Upper lobe of right lung (tissue), 1 donor: Measurements from ENCODE around the gene IRF2BP1. TPM values are rescaled to one million over a fixed set of nuclear protein-coding genes. Genes with fewer than 3 reads are reported as not detected.
A peak's percentile ranks its signal among the peaks of the same experiment; 100 is the strongest.

Experiments
- ATAC-seq: fragments of 200-7000 bp; cut with Tn5 transposase; one replicate; pipeline ENCODE4 v1.9.1; 2020; ENCODE audit warnings: mild to moderate bottlenecking, moderate library complexity
- DNase-seq: peaks from one replicate; pipeline ENCODE4 v3.0.0-alpha.2; 2020
- H3K27ac ChIP-seq: fragments of 200-600 bp; one replicate; pipeline ENCODE4 v1.8.0; 2022
- H3K27me3 ChIP-seq: fragments of 200-600 bp; one replicate; pipeline ENCODE4 v1.8.0; 2022; ENCODE audit warnings: mild to moderate bottlenecking
- H3K36me3 ChIP-seq: fragments of 200-600 bp; one replicate; pipeline ENCODE4 v1.8.0; 2022
- H3K4me1 ChIP-seq: fragments of 200-600 bp; one replicate; pipeline ENCODE4 v1.8.0; 2022
- H3K4me3 ChIP-seq: fragments of 200-600 bp; one replicate; pipeline ENCODE4 v1.8.0; 2022; ENCODE audit warnings: mild to moderate bottlenecking
- H3K9me3 ChIP-seq: fragments of 200-600 bp; one replicate; pipeline ENCODE4 v1.8.0; 2022
- intact Hi-C: fragments of 100-400 bp; cut with DNase I; formaldehyde crosslinking; loops from one replicate; pipeline ENCODE4 v1.11.0; 2022
- total RNA-seq: library from RNA; stranded (reverse); fragmentation: NEBNext Ultra II Directional; extraction: Animal tissue kit (Norgen Biotek cat#: 25700); gene quantifications from one replicate; pipeline ENCODE4 v1.2.1, GENCODE V29; 2021
- TF ChIP-seq, protein P1 (sequence below): fragments of 200-600 bp; IDR thresholded peaks from one replicate; pipeline ENCODE4 v1.8.0; 2022; ENCODE audit warnings: antibody characterized with exemption
- donor health status: DM: no; HTN: yes; CAD: no; lungs with severe emphysema.

The IRF2BP1 gene
- total RNA-seq, 1 donor from 2014 or later: 25.0 TPM

DNA sequence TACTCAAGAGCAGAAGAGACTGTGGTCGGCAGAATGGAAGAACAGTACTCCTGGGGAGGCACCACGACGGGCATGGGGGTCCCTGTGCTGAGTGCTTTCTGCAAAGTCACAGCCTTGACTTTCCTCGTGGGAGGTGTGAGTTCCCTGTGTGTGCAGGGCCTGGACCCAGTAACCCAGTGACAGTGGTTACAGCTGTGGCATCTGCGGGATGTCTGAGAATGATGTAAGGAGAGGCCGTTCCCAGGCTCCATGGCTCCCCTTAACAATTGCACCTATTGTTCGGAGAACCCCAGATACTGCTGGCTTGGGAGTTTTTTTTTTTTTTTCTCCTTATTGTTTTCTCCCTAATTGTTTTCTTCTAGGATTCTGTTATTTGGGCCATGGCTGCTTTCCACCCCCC, 33.7 kb upstream of the IRF2BP1 start:
- TF ChIP-seq, protein P1, sequence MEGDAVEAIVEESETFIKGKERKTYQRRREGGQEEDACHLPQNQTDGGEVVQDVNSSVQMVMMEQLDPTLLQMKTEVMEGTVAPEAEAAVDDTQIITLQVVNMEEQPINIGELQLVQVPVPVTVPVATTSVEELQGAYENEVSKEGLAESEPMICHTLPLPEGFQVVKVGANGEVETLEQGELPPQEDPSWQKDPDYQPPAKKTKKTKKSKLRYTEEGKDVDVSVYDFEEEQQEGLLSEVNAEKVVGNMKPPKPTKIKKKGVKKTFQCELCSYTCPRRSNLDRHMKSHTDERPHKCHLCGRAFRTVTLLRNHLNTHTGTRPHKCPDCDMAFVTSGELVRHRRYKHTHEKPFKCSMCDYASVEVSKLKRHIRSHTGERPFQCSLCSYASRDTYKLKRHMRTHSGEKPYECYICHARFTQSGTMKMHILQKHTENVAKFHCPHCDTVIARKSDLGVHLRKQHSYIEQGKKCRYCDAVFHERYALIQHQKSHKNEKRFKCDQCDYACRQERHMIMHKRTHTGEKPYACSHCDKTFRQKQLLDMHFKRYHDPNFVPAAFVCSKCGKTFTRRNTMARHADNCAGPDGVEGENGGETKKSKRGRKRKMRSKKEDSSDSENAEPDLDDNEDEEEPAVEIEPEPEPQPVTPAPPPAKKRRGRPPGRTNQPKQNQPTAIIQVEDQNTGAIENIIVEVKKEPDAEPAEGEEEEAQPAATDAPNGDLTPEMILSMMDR: no peak
- DNase-seq: no peak
- intact Hi-C loops: no loop called here

DNA sequence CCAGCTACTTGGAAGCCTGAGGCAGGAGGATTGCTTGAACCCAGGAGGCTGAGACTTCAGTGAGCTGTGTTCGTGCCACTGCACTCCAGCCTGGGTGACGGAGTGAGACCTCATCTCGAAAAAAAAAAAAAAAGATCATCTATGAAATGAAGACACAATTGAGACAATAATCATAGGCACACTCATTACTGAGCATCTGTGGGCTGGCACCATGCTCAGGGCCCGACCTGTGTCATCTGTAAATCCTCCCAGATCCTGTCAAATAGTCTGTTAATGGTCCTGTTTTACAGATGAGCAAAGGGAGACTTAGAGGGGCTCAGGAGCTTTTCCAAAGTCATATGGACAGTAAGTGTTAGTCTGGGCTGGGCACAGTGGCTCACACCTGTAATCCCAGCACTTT, 32.8 kb upstream of the IRF2BP1 start:
- peaks cover 9% of the 10 kb centered on the region for H3K27me3 ChIP-seq
- no peak overlapping the region for H3K27ac ChIP-seq
- ATAC-seq: no peak
- TF ChIP-seq, protein P1: no peak
- intact Hi-C loops: no loop called here
- no peaks in the 10 kb centered on the region for H3K9me3 ChIP-seq
- H3K4me3 ChIP-seq: no peak overlapping the region
- H3K36me3 ChIP-seq: no peaks in the 10 kb centered on the region
- DNase-seq: no peak
- no peaks in the 10 kb centered on the region for H3K4me1 ChIP-seq

More for the DNA sequence above, 33.7 kb upstream of the IRF2BP1 start:
- H3K27ac ChIP-seq: no peak overlapping the region
- no peaks in the 10 kb centered on the region for H3K4me1 ChIP-seq
- no peak for ATAC-seq
- H3K4me3 ChIP-seq: no peak overlapping the region
- H3K36me3 ChIP-seq: no peaks in the 10 kb centered on the region
- H3K9me3 ChIP-seq: no peaks in the 10 kb centered on the region
- peaks cover 9% of the 10 kb centered on the region for H3K27me3 ChIP-seq

DNA sequence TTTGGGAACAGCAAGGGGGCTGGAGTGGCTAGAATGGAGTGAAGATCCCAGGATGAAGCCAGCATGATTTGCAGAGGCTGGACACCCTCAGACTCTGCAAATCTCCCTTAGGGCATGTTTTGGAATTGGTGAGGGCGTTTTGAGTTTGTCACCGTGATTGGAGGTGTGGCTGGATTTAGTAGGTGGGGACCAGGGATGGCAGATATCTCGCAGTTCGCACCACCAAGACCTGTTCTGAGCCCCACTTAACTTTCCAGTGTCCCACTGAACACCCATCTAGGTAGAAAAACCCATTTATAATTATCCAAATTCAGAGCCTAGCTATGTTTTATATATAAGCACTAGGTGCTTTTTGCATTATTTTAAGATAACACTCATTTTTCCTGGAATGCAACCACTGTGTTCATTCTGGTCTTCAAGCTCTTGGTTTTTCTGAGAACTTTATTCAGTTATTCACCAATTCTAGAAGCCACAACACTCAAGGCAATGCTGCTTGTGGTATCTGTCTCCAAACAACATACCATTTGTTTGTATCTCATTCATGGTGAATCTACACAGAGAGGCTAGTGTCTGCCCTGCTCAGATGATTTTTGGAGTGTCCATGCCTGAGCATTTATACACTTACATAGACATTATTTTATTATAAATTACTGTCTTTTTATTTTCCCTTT, 31.6 kb upstream of the IRF2BP1 start:
- peaks cover 9% of the 10 kb centered on the region for H3K27me3 ChIP-seq
- ATAC-seq: no peak
- DNase-seq: no peak
- no peaks in the 10 kb centered on the region for H3K9me3 ChIP-seq
- no peaks in the 10 kb centered on the region for H3K36me3 ChIP-seq
- H3K4me1 ChIP-seq: no peaks in the 10 kb centered on the region
- intact Hi-C loops: no loop called here
- H3K4me3 ChIP-seq: no peak overlapping the region
- H3K27ac ChIP-seq: no peak overlapping the region
- TF ChIP-seq, protein P1: no peak

DNA sequence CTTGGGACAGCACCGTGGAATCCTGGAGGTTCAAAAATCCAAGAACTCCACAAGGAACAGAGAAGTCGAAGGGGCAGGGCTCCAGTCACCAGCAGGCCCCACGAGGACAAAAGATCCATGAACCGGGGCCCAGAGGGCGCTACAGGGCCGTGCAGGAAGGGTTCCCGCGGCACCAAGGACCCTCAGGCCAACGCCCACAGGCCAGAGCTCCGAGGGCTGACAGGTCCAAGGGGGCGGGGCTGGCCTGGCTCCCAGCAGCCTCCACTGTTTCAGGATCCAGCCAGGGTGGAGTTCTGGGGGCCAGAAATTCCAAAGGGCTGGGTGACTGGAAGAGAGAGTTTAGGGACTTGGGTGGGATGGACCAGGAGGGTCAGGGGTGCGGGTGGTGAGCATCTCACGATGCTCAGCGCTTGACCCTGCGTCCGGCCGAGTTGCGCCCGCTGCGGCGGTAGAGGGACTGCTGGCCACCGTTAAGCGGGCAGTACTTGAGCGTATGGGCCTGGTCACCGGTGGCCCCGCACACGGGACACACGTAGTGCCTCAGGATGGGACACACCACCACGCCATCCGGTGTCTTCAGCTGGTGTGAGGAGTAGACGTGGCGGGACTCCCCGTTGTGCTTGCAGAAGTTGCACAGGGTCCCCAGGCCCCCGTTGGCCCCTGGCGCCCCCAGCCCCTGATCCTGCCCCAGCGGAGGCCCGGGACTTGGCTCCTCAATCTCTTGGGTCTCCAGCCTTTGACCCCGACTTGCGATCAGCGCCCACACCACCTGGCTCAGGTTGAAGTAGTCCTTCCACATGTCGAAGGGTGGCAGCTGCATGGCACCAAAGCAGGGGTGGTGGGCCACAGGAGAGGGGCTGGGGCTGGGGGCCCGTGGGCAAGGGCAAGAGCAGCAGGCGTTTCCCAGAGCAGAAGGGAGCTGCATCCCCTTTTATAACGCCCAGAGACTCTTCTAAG, 28.2 kb upstream of the IRF2BP1 start, which contains the start of gene NANOS2:
Gene NANOS2, minus strand, starts transcription at position 905 of the 957 bp plus-strand sequence. Its CDS starts 85 bp downstream, at position 820.
- no peaks in the 10 kb centered on the region for H3K36me3 ChIP-seq
- H3K9me3 ChIP-seq: no peaks in the 10 kb centered on the region
- peaks cover 17% of the 10 kb centered on the region for H3K27me3 ChIP-seq
- no peaks in the 10 kb centered on the region for H3K4me1 ChIP-seq
- intact Hi-C loops: no loop called here
- no peak for DNase-seq
- no peak within 1 kb of the TSS for H3K27ac ChIP-seq
- H3K4me3 ChIP-seq: no peak within 1 kb of the TSS
- peak; percentile 43 for ATAC-seq
- TF ChIP-seq, protein P1: no peak

DNA sequence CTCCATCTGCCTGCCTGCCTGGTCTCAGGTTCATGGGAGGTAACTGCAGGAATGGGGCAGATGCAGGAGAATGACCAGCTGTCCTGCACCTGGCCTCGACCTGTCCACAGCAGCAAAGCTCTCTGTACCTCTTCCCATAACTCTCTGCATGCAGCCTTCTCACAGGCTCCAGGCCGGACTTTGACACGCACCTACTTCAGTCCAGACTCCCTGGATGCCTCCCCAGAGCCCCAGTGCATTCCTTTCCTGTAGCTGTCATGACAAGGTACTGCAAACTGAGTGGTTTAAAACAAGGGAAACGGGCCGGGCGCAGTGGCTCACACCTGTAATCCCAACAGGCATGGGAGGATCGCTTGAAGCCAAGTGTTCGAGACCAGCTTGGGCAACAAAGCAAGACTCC, 25.4 kb upstream of the IRF2BP1 start:
- ATAC-seq (no peak), DNase-seq (no peak)
- intact Hi-C loops: no loop called here
- Histone ChIP-seq H3K27me3 (peaks cover 8% of the 10 kb centered on the region), H3K27ac (no peak overlapping the region), H3K4me3 (no peak overlapping the region), H3K36me3 (no peaks in the 10 kb centered on the region), H3K4me1 (no peaks in the 10 kb centered on the region), H3K9me3 (no peaks in the 10 kb centered on the region)
- TF ChIP-seq, protein P1: no peak
